HUES48 (cell line): ENCODE results near the gene NRCAM.
A peak's percentile ranks its signal among the peaks of the same experiment; 100 is the strongest.
"Not testable (repeated sequence)": the region's sequence is repeated elsewhere in the genome, so short reads cannot be mapped to it uniquely, and the experiment has no call there.

Source experiments
- H3K27ac ChIP-seq: one replicate; pipeline ENCODE4 v1.7.0; 2013; ENCODE audit warnings: low read depth, low read length, inconsistent platforms
- H3K27me3 ChIP-seq: 2 replicates; pipeline ENCODE4 v1.6.1; 2013; ENCODE audit warnings: mild to moderate bottlenecking, low read length; ENCODE audit not compliant: control insufficient read depth, insufficient read depth
- H3K36me3 ChIP-seq: 2 replicates; pipeline ENCODE4 v1.6.1; 2013; ENCODE audit warnings: low read length; ENCODE audit not compliant: control insufficient read depth, insufficient read depth
- H3K4me1 ChIP-seq: 2 replicates; pipeline ENCODE4 v1.6.1; 2013; ENCODE audit warnings: mild to moderate bottlenecking, low read length; ENCODE audit not compliant: control insufficient read depth, insufficient read depth
- H3K4me3 ChIP-seq: 2 replicates; pipeline ENCODE4 v1.5.1; 2013; ENCODE audit warnings: mild to moderate bottlenecking, low read depth, low read length
- H3K9ac ChIP-seq: 2 replicates; pipeline ENCODE4 v1.6.1; 2013; ENCODE audit warnings: mild to moderate bottlenecking, low read depth, low read length, moderate library complexity
- H3K9me3 ChIP-seq: 2 replicates; pipeline ENCODE4 v1.6.1; 2013; ENCODE audit warnings: low read length; ENCODE audit not compliant: control insufficient read depth, insufficient read depth

NRCAM gene

GRCh38 chr7:108259447-108259846 lies 196.8 kb downstream of the NRCAM start:
- not testable (repeated sequence) for H3K4me1 ChIP-seq, H3K36me3 ChIP-seq

GRCh38 chr7:108257954-108258353 lies 198.3 kb downstream of the NRCAM start:
- Histone ChIP-seq H3K9ac (no peak overlapping the region), H3K27ac (no peak overlapping the region), H3K4me1 (no peaks in the 10 kb centered on the region), H3K27me3 (no peaks in the 10 kb centered on the region), H3K9me3 (peaks cover 9% of the 10 kb centered on the region), H3K36me3 (no peaks in the 10 kb centered on the region), H3K4me3 (no peak overlapping the region)

More at GRCh38 chr7:108259447-108259846, 196.8 kb downstream of the NRCAM start:
- H3K27ac ChIP-seq, H3K9me3 ChIP-seq, H3K27me3 ChIP-seq, H3K9ac ChIP-seq, H3K4me3 ChIP-seq: not testable (repeated sequence)

- no peaks in the 10 kb centered on the region for H3K36me3 ChIP-seq
- no peak overlapping the region for H3K9ac ChIP-seq
- no peak overlapping the region for H3K27ac ChIP-seq
- H3K4me3 ChIP-seq = no peak overlapping the region
- peaks cover 9% of the 10 kb centered on the region for H3K9me3 ChIP-seq
- H3K4me1 ChIP-seq = no peaks in the 10 kb centered on the region
- H3K27me3 ChIP-seq = no peaks in the 10 kb centered on the region
Measured at GRCh38 chr7:108254259-108254658, 202.0 kb downstream of the NRCAM start.

GRCh38 chr7:108253275-108254044 lies 202.8 kb downstream of the NRCAM start:
- Histone ChIP-seq H3K9me3 (peaks cover 9% of the 10 kb centered on the region), H3K27ac (no peak overlapping the region), H3K27me3 (no peaks in the 10 kb centered on the region), H3K9ac (no peak overlapping the region), H3K4me3 (no peak overlapping the region), H3K4me1 (no peaks in the 10 kb centered on the region), H3K36me3 (no peaks in the 10 kb centered on the region)

GRCh38 chr7:108252177-108252576 lies 204.1 kb downstream of the NRCAM start:
- no peak overlapping the region for H3K9ac ChIP-seq
- peaks cover 9% of the 10 kb centered on the region for H3K9me3 ChIP-seq
- H3K4me1 ChIP-seq = no peaks in the 10 kb centered on the region
- H3K4me3 ChIP-seq = no peak overlapping the region
- H3K27me3 ChIP-seq = no peaks in the 10 kb centered on the region
- no peak overlapping the region for H3K27ac ChIP-seq
- no peaks in the 10 kb centered on the region for H3K36me3 ChIP-seq

GRCh38 chr7:108251700-108252099 lies 204.5 kb downstream of the NRCAM start:
- Histone ChIP-seq H3K4me3 (no peak overlapping the region), H3K4me1 (no peaks in the 10 kb centered on the region), H3K36me3 (no peaks in the 10 kb centered on the region), H3K27me3 (no peaks in the 10 kb centered on the region), H3K9me3 (peaks cover 9% of the 10 kb centered on the region), H3K9ac (no peak overlapping the region), H3K27ac (no peak overlapping the region)

GRCh38 chr7:108249453-108249852 lies 206.8 kb downstream of the NRCAM start:
- no peak overlapping the region for H3K9ac ChIP-seq
- H3K4me1 ChIP-seq = peaks cover 10% of the 10 kb centered on the region; the same call in 1 of the 2 replicates
- no peak overlapping the region for H3K27ac ChIP-seq

GRCh38 chr7:108248821-108249220 lies 207.4 kb downstream of the NRCAM start:
- Histone ChIP-seq H3K36me3 (no peaks in the 10 kb centered on the region), H3K27me3 (no peaks in the 10 kb centered on the region), H3K4me1 (peaks cover 16% of the 10 kb centered on the region), H3K9me3 (no peaks in the 10 kb centered on the region), H3K9ac (no peak overlapping the region), H3K27ac (no peak overlapping the region), H3K4me3 (no peak overlapping the region)

More at GRCh38 chr7:108249453-108249852, 206.8 kb downstream of the NRCAM start:
- H3K27me3 ChIP-seq = no peaks in the 10 kb centered on the region
- H3K36me3 ChIP-seq = no peaks in the 10 kb centered on the region
- H3K9me3 ChIP-seq = peaks cover 4% of the 10 kb centered on the region; the same call in 1 of the 2 replicates
- H3K4me3 ChIP-seq = no peak overlapping the region

- no peaks in the 10 kb centered on the region for H3K9me3 ChIP-seq
- H3K4me3 ChIP-seq = no peak overlapping the region
- no peak overlapping the region for H3K9ac ChIP-seq
- peaks cover 18% of the 10 kb centered on the region for H3K4me1 ChIP-seq
- H3K36me3 ChIP-seq = no peaks in the 10 kb centered on the region
- H3K27ac ChIP-seq = no peak overlapping the region
- no peaks in the 10 kb centered on the region for H3K27me3 ChIP-seq
Measured at GRCh38 chr7:108248418-108248817, 207.8 kb downstream of the NRCAM start.

GRCh38 chr7:108247614-108248013 lies 208.6 kb downstream of the NRCAM start:
- Histone ChIP-seq H3K9me3 (no peaks in the 10 kb centered on the region), H3K27ac (no peak overlapping the region), H3K27me3 (no peaks in the 10 kb centered on the region), H3K4me3 (no peak overlapping the region), H3K9ac (no peak overlapping the region), H3K4me1 (peaks cover 18% of the 10 kb centered on the region), H3K36me3 (no peaks in the 10 kb centered on the region)

- H3K9ac ChIP-seq = no peak overlapping the region
- H3K9me3 ChIP-seq = no peaks in the 10 kb centered on the region
- H3K4me1 ChIP-seq = peaks cover 18% of the 10 kb centered on the region
- no peaks in the 10 kb centered on the region for H3K27me3 ChIP-seq
- peak overlapping the region; percentile 89 for H3K27ac ChIP-seq
- H3K4me3 ChIP-seq = no peak overlapping the region
- no peaks in the 10 kb centered on the region for H3K36me3 ChIP-seq
Measured at GRCh38 chr7:108246227-108246837, 209.9 kb downstream of the NRCAM start.
